Esophagus squamous epithelium (tissue), 5 donors: ENCODE results near the gene KRT33B. TPM values are rescaled to one million over a fixed set of nuclear protein-coding genes. Genes with fewer than 3 reads are reported as not detected.

Source experiments
- DNase-seq: peaks from one replicate; lab custom pipeline; 2025; lab: John Stamatoyannopoulos, UW
- H3K27ac ChIP-seq, 4 donors: fragments of 200-600 bp; sonication (generic); one replicate each; pipeline ENCODE4 v1.5.1; 2016 to 2019; ENCODE audit warnings: mild to moderate bottlenecking in 1 of 4
- H3K27me3 ChIP-seq, 4 donors: fragments of 200-600 bp; sonication (generic); 1 replicate in 3 of 4; 2 replicates in 1 of 4; pipeline versions ENCODE4 v1.5.1 to v1.6.0; 2017 to 2021; ENCODE audit warnings: antibody characterized with exemption in 1 of 4
- H3K36me3 ChIP-seq, 3 donors: fragments of 200-600 bp; sonication (generic); one replicate each; pipeline ENCODE4 v1.5.1; 2016 to 2019
- H3K4me1 ChIP-seq, 3 donors: fragments of 200-600 bp; sonication (generic); one replicate each; pipeline ENCODE4 v1.5.1; 2017 to 2019
- H3K4me3 ChIP-seq, 4 donors: fragments of 200-600 bp; sonication (generic); 1 replicate in 3 of 4; 2 replicates in 1 of 4; pipeline ENCODE4 v1.5.1; 2016 to 2019; ENCODE audit warnings: mild to moderate bottlenecking in 2 of 4, moderate library complexity in 1 of 4
- H3K9me3 ChIP-seq, 3 donors: fragments of 200-600 bp; sonication (generic); one replicate each; pipeline ENCODE4 v1.5.1; 2016 to 2019
- CTCF ChIP-seq, 6 experiments: fragments of 450-650 bp in 4 of 6; fragments of 200-600 bp in 2 of 6; sonication (generic) in 2 of 6; IDR thresholded peaks; one replicate each; pipeline ENCODE4 v1.5.1; 2016 to 2019; ENCODE audit warnings: antibody characterized with exemption in 6 of 6, mild to moderate bottlenecking in 4 of 6, moderate library complexity in 4 of 6
- POLR2A ChIP-seq, 4 donors: fragments of 450-650 bp; IDR thresholded peaks; one replicate each; pipeline ENCODE4 v1.6.1; 2017; ENCODE audit warnings: antibody characterized with exemption in 4 of 4, mild to moderate bottlenecking in 4 of 4, moderate library complexity in 3 of 4
- WGBS, 2 donors: methylation state at CpG; one replicate each; pipeline ENCODE4 v1.1.5; 2018; 5-methylcytosine and 5-hydroxymethylcytosine counted together
- intact Hi-C: fragments of 100-400 bp; cut with DNase I; formaldehyde crosslinking; loops from one replicate; pipeline ENCODE4 v1.15.0; 2022
- total RNA-seq, 4 donors: library from RNA; depleted of rRNA; stranded (reverse); fragments of >200 nt; gene quantifications; one replicate each; pipeline ENCODE4 v1.1.0, GENCODE V29; 2016
- donor health status: DM: yes; HTN: yes; CAD: no.

Gene KRT33B
- total RNA-seq, 4 donors from 2014 or later, result 0.32 to 0.57 TPM; not detected in 2

GRCh38 chr17:41416479-41416878 lies 46.9 kb upstream of the KRT33B start:
- DNase-seq, result no peak
- Histone ChIP-seq H3K27me3 (no peaks in the 10 kb centered on the region), H3K4me1 (peaks cover 10 to 56% (median 33%) of the 10 kb centered on the region in 3 donors), H3K27ac (no peak overlapping the region), H3K9me3 (no peaks in the 10 kb centered on the region), H3K4me3 (no peak overlapping the region), H3K36me3 (no peaks in the 10 kb centered on the region)
- TF ChIP-seq CTCF (IDR thresholded peaks at IDR 0.05) (no peak), POLR2A (IDR thresholded peaks at IDR 0.05) (no peak)
- intact Hi-C loops, result no loop called here
- WGBS, 2 donors, result 83 to 85% methylated on average over 5 of the region's 5 CpGs

GRCh38 chr17:41415833-41416335 lies 46.3 kb upstream of the KRT33B start:
- WGBS, 2 donors, result 68 to 73% methylated on average over 3 of the region's 3 CpGs
- no peak for DNase-seq

GRCh38 chr17:41415411-41415810 lies 45.8 kb upstream of the KRT33B start:
- no peak for DNase-seq
- intact Hi-C loops, result no loop called here
- H3K27ac ChIP-seq, result no peak overlapping the region
- no peaks in the 10 kb centered on the region for H3K27me3 ChIP-seq
- H3K36me3 ChIP-seq, result no peaks in the 10 kb centered on the region
- H3K4me3 ChIP-seq, result no peak overlapping the region
- 64 to 69% methylated on average over 3 of the region's 4 CpGs for WGBS, 2 donors
- no peaks in the 10 kb centered on the region for H3K9me3 ChIP-seq
- H3K4me1 ChIP-seq, result peaks cover 10 to 45% (median 24%) of the 10 kb centered on the region in 3 donors
- TF ChIP-seq POLR2A (IDR thresholded peaks at IDR 0.05), result no peak
- no peak for TF ChIP-seq CTCF (IDR thresholded peaks at IDR 0.05)

More at GRCh38 chr17:41415833-41416335, 46.3 kb upstream of the KRT33B start:
- no peak for TF ChIP-seq POLR2A (IDR thresholded peaks at IDR 0.05)
- no peak for TF ChIP-seq CTCF (IDR thresholded peaks at IDR 0.05)
- no peaks in the 10 kb centered on the region for H3K36me3 ChIP-seq
- intact Hi-C loops, result no loop called here
- peaks cover 10 to 50% (median 29%) of the 10 kb centered on the region in 3 donors for H3K4me1 ChIP-seq
- H3K27ac ChIP-seq, result no peak overlapping the region
- H3K27me3 ChIP-seq, result no peaks in the 10 kb centered on the region
- H3K9me3 ChIP-seq, result no peaks in the 10 kb centered on the region
- no peak overlapping the region for H3K4me3 ChIP-seq

GRCh38 chr17:41413982-41414381 lies 44.4 kb upstream of the KRT33B start:
- no peaks in the 10 kb centered on the region for H3K9me3 ChIP-seq
- H3K27ac ChIP-seq, result no peak overlapping the region
- 75 to 89% methylated on average over 1 to 2 of the region's 2 CpGs for WGBS, 2 donors
- H3K36me3 ChIP-seq, result no peaks in the 10 kb centered on the region
- DNase-seq, result no peak
- no peak for TF ChIP-seq CTCF (IDR thresholded peaks at IDR 0.05)
- no peak for TF ChIP-seq POLR2A (IDR thresholded peaks at IDR 0.05)
- H3K4me1 ChIP-seq, result peaks cover 5 to 31% (median 17%) of the 10 kb centered on the region in 3 donors
- H3K4me3 ChIP-seq, result no peak overlapping the region
- intact Hi-C loops, result no loop called here
- no peaks in the 10 kb centered on the region for H3K27me3 ChIP-seq

GRCh38 chr17:41413353-41413957 lies 43.8 kb upstream of the KRT33B start:
- DNase-seq, result no peak

More at GRCh38 chr17:41413353-41413957, 43.8 kb upstream of the KRT33B start:
- Histone ChIP-seq H3K27me3 (no peaks in the 10 kb centered on the region), H3K9me3 (no peaks in the 10 kb centered on the region), H3K27ac (no peak overlapping the region), H3K4me1 (peaks cover 4 to 26% (median 12%) of the 10 kb centered on the region in 3 donors), H3K4me3 (no peak overlapping the region), H3K36me3 (no peaks in the 10 kb centered on the region)
- intact Hi-C loops, result no loop called here
- 67 to 75% methylated on average over 5 of the region's 5 CpGs for WGBS, 2 donors
- TF ChIP-seq POLR2A (IDR thresholded peaks at IDR 0.05) (no peak), CTCF (IDR thresholded peaks at IDR 0.05) (no peak)
